Ovary (tissue), 9 donors: ENCODE data around the gene C1QC. TPM values are rescaled to one million over a fixed set of nuclear protein-coding genes. Genes with fewer than 3 reads are reported as not detected.

Experiments
- DNase-seq, 5 donors: peaks; one replicate each; pipeline ENCODE4 v3.0.0-alpha.2; 2019 to 2020
- H3K27ac ChIP-seq, 2 donors: fragments of 200-600 bp; one replicate each; pipeline versions ENCODE4 v1.5.1 to v1.8.0; 2019 to 2022
- H3K27me3 ChIP-seq: fragments of 200-600 bp; one replicate; pipeline ENCODE4 v1.8.0; 2022
- H3K36me3 ChIP-seq: fragments of 200-600 bp; sonication (generic); one replicate; pipeline ENCODE4 v1.5.1; 2019
- H3K4me1 ChIP-seq: one replicate; pipeline ENCODE4 v1.8.1; 2013; ENCODE audit warnings: mild to moderate bottlenecking, moderate library complexity; ENCODE audit not compliant: insufficient read depth
- H3K4me3 ChIP-seq: fragments of 200-600 bp; sonication (generic); one replicate; pipeline ENCODE4 v1.5.1; 2017
- H3K9me3 ChIP-seq, 2 donors: fragments of 200-600 bp in 1 of 2; sonication (generic) in 1 of 2; one replicate each; pipeline versions ENCODE4 v1.5.1 to v1.8.1; 2013 to 2019; ENCODE audit warnings: mild to moderate bottlenecking in 1 of 2, moderate library complexity in 1 of 2
- CTCF ChIP-seq, 3 donors: fragments of 450-650 bp in 2 of 3; fragments of 200-600 bp in 1 of 3; IDR thresholded peaks; one replicate each; pipeline versions ENCODE4 v1.5.1 to v1.8.0; 2016 to 2022; ENCODE audit warnings: antibody characterized with exemption in 3 of 3, mild to moderate bottlenecking in 1 of 3
- EP300 ChIP-seq: sonication (generic); formaldehyde crosslinking; IDR thresholded peaks from one replicate; pipeline ENCODE4 v1.6.1; 2017; ENCODE audit warnings: antibody characterized with exemption
- POLR2A ChIP-seq: fragments of 450-650 bp; IDR thresholded peaks from one replicate; pipeline ENCODE4 v1.6.1; 2017; ENCODE audit warnings: antibody characterized with exemption, mild to moderate bottlenecking, moderate library complexity
- WGBS, 3 donors: extraction: QIAGEN DNeasy Blood & Tissue Kit in 1 of 3; methylation state at CpG; one replicate each; pipeline versions ENCODE4 v1.1.5 to v1.1.7; 2013 to 2017; 5-methylcytosine and 5-hydroxymethylcytosine counted together
- intact Hi-C, 4 donors: fragments of 100-400 bp; cut with DNase I; formaldehyde crosslinking; loops; one replicate each; pipeline versions ENCODE4 v1.11.0 to v1.15.1; 2022 to 2023
- polyA plus RNA-seq, 2 donors: library from polyadenylated mRNA; stranded (reverse); fragments of 200-250 nt in 1 of 2; fragments of 350-450 nt in 1 of 2; fragmentation: Illumina TruSeq in 1 of 2; extraction: RNeasy Lipid Tissue Mini Kit (QIAGEN cat#74804) in 1 of 2; gene quantifications; one replicate each; pipeline ENCODE4 v1.2.3, GENCODE V29; 2013 to 2014
- total RNA-seq, 7 donors: library from RNA; depleted of rRNA in 2 of 7; stranded (reverse); fragments of >200 nt in 2 of 7; fragmentation: NEBNext Ultra II Directional in 3 of 7; extraction: Animal tissue kit (Norgen Biotek cat#: 25700) in 3 of 7; gene quantifications; one replicate each; pipeline versions ENCODE4 v1.1.0 to v1.2.4, GENCODE V29; 2016 to 2023
- donor health status: DM: no; HTN: no; CAD: no; lungs with moderate emphysema.
- donor health status: DM: no; HTN: no; CAD: no.
- donor health status: Bipolar disorder and iron deficiency.
- donor health status: DM: yes; HTN: yes; CAD: no.
- donor health status: DM: no; HTN: no; CAD: no.
- donor health status: DM: yes; HTN: yes; CAD: no.

Gene C1QC
- total and polyA plus RNA-seq, 9 donors, result 30.2 to 136 (median 51.1) TPM

- WGBS, 3 donors, result 29 to 38% (median 37%) methylated on average over 12 of the region's 12 CpGs
- no peak for TF ChIP-seq POLR2A
- TF ChIP-seq EP300, result no peak
- no peak for TF ChIP-seq CTCF (IDR thresholded peaks at IDR 0.05)
- H3K4me1 ChIP-seq, result no peaks in the 10 kb centered on the region
- H3K9me3 ChIP-seq, result no peaks in the 10 kb centered on the region
- H3K27ac ChIP-seq, result no peak overlapping the region
- H3K36me3 ChIP-seq, result no peaks in the 10 kb centered on the region
- H3K27me3 ChIP-seq, result no peaks in the 10 kb centered on the region
- H3K4me3 ChIP-seq, result no peak overlapping the region
- no peak for DNase-seq
- intact Hi-C loops, result no loop called here
These were observed 29.5 kb upstream of the C1QC start for GRCh38 chr1:22613951-22614350.

- H3K4me1 ChIP-seq, result no peaks in the 10 kb centered on the region
- TF ChIP-seq EP300 (no peak), POLR2A (no peak), CTCF (IDR thresholded peaks at IDR 0.05) (no peak)
- no peaks in the 10 kb centered on the region for H3K9me3 ChIP-seq
- intact Hi-C loops, result no loop called here
- H3K4me3 ChIP-seq, result no peak overlapping the region
- H3K27ac ChIP-seq, result no peak overlapping the region
- no peaks in the 10 kb centered on the region for H3K27me3 ChIP-seq
- DNase-seq, result no peak
- no peaks in the 10 kb centered on the region for H3K36me3 ChIP-seq
- 51 to 80% (median 56%) methylated on average over 2 of the region's 2 CpGs for WGBS, 3 donors
These were observed 27.5 kb upstream of the C1QC start for GRCh38 chr1:22615886-22616285.

- no peaks in the 10 kb centered on the region for H3K9me3 ChIP-seq
- H3K4me3 ChIP-seq, result no peak overlapping the region
- H3K27ac ChIP-seq, result no peak overlapping the region
- no peaks in the 10 kb centered on the region for H3K27me3 ChIP-seq
- H3K4me1 ChIP-seq, result no peaks in the 10 kb centered on the region
- no peak for DNase-seq
- H3K36me3 ChIP-seq, result no peaks in the 10 kb centered on the region
- intact Hi-C loops, result no loop called here
- WGBS, 3 donors, result 55 to 63% (median 59%) methylated on average over 6 to 11 of the region's 11 CpGs
- TF ChIP-seq POLR2A (no peak), CTCF (IDR thresholded peaks at IDR 0.05) (no peak), EP300 (no peak)
These were observed 26.9 kb upstream of the C1QC start for GRCh38 chr1:22616571-22616970.

GRCh38 chr1:22618056-22618455, 25.4 kb upstream of the C1QC start:
- no peak overlapping the region for H3K4me3 ChIP-seq
- TF ChIP-seq CTCF (IDR thresholded peaks at IDR 0.05) (no peak), POLR2A (no peak), EP300 (no peak)
- intact Hi-C loops, result no loop called here
- no peaks in the 10 kb centered on the region for H3K36me3 ChIP-seq
- WGBS, 3 donors, result 27 to 42% (median 32%) methylated on average over 16 of the region's 16 CpGs
- no peak for DNase-seq
- no peaks in the 10 kb centered on the region for H3K4me1 ChIP-seq
- no peaks in the 10 kb centered on the region for H3K9me3 ChIP-seq
- H3K27me3 ChIP-seq, result no peaks in the 10 kb centered on the region
- no peak overlapping the region for H3K27ac ChIP-seq

GRCh38 chr1:22619252-22619651, 24.2 kb upstream of the C1QC start:
- H3K9me3 ChIP-seq, result no peaks in the 10 kb centered on the region
- TF ChIP-seq POLR2A (no peak), EP300 (no peak), CTCF (IDR thresholded peaks at IDR 0.05) (no peak)
- no peak for DNase-seq
- no peaks in the 10 kb centered on the region for H3K4me1 ChIP-seq
- intact Hi-C loops, result no loop called here
- 65 to 73% (median 67%) methylated on average over 7 of the region's 7 CpGs for WGBS, 3 donors
- no peak overlapping the region for H3K4me3 ChIP-seq
- H3K27me3 ChIP-seq, result no peaks in the 10 kb centered on the region
- no peak overlapping the region for H3K27ac ChIP-seq
- H3K36me3 ChIP-seq, result no peaks in the 10 kb centered on the region
